HG03575 (cell line): ENCODE results near the gene CNR1.

ENCODE experiments used
- ATAC-seq: cut with Tn5 transposase; IDR thresholded peaks from one replicate; pipeline ENCODE4 v1.9.1; 2021; ENCODE audit not compliant: unreplicated experiment, insufficient number of reproducible peaks, low FRiP score; ENCODE audit errors: extremely low read depth

CNR1 gene

DNA sequence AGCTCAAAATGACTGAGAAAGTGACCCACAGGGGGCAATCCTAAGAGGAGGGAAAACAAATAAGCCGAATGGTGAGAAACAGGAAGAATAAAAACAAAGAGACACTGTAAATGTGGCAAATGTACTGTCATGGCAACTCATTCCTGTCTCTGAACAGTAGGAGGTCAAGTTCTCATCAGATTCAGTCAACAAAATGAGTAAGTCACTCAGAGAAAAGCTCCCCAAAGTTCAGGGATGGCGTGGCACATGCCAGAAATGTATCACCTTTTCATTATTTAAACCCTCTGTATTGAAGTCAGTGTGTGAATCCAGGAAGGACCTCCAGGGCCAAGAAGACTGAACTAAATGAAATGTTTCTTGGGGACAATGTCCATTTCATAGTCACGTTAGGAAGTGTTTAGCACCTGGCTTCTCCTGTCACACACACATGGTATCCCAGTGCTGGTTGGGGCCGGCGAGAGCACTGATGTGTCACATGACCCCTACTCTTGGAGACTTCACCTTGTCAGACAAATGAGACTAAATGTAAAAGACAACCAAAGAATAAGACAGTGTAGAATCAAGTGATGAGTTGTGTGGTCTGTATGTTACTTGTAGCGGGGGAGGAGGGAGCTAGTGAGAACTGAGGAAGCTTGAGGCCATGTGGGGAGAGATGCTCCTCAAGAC lies 20.7 kb downstream of the CNR1 start:
- no peak for ATAC-seq

DNA sequence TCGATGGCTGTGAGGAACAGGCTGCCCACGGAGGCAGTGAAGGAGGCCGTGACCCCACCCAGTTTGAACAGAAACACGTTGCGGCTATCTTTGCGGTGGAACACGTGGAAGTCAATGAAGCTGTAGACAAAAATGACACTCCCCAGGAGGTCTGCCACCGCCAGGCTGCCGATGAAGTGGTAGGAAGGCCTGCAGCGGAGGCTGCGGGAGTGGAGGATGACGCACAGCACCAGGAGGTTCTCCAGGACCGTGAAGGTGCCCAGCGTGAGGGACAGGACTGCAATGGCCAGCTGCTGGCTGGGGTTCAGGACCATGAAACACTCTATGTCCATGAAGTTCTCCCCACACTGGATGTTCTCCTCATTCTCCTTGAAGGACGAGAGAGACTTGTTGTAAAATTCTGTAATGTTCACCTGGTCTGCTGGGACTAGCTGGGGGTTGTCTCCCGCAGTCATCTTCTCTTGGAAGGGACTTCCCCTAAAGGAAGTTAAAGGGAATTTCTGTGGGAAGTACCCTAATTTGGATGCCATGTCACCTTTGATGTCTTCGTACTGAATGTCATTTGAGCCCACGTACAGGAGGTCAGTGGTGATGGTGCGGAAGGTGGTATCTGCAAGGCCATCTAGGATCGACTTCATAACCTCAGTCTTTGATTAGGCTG lies 21.4 kb downstream of the CNR1 start:
- no peak for ATAC-seq

DNA sequence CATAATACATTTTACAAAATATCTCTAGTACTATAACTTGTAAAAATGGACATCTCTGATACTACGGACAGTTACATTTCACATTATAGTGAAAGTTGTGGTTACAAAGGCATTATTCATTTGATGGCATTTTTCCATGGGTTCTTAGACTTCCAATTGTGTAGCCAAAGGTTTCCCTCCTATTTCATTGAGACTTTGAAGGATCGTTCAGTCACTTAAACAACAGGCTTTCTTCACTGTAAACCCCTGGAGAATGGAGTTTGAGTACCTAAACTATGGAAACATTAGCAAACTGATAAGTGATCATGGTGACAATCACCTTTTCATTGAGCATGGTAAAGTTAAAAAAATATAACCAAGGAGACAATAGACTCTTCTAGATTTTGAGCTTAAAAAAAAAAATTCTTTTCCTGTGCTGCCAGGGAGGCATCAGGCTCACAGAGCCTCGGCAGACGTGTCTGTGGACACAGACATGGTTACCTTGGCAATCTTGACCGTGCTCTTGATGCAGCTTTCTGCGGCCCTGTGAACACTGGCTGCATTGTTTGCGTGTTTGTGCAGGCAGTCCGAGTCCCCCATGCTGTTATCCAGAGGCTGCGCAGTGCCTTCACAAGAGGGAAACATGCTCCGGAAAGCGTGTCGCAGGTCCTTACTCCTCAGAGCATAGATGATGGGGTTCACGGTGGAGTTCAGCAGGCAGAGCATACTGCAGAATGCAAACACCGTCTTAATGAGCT lies 22.6 kb downstream of the CNR1 start:
- no peak for ATAC-seq

- ATAC-seq = no peak
Observed at GRCh38 chr6:88142297-88142668, 23.9 kb downstream of the CNR1 start.

DNA sequence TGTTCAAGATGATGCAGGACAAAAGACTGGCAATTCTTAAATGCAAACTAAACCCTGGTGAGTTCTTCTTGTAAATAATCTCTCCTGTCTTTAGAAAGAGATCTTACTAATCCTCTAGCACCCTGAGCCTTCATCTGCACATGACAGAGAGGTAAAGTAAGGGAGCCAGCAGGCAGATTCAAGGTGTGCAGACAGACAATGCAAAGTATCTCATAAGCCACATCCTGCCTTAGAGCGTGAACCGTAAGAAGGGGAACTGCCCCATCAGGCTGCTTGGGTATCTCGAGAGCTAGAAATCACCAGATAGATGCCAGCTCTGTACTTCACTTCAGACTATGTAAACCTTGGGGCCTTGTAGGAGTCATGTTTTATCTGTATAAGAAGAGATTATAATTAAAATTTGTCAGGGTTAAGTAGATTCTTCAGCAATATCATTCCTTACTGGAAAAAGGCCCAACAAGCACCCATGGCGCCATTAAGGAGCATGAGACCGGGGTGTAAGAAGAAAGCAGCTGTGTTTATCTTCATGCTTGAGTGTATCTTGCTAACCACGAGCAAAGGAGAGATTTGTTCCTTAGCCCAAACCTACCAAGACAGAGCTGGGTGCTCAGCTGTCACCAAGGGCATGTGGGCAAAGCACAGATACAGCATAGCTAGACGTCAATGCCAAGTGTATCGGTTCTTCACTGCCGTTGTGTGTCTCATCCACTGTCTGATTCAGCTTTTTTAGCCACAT lies 24.4 kb downstream of the CNR1 start:
- ATAC-seq = peak; percentile 93

GRCh38 chr6:88137915-88138314 lies 28.2 kb downstream of the CNR1 start:
- ATAC-seq = no peak

DNA sequence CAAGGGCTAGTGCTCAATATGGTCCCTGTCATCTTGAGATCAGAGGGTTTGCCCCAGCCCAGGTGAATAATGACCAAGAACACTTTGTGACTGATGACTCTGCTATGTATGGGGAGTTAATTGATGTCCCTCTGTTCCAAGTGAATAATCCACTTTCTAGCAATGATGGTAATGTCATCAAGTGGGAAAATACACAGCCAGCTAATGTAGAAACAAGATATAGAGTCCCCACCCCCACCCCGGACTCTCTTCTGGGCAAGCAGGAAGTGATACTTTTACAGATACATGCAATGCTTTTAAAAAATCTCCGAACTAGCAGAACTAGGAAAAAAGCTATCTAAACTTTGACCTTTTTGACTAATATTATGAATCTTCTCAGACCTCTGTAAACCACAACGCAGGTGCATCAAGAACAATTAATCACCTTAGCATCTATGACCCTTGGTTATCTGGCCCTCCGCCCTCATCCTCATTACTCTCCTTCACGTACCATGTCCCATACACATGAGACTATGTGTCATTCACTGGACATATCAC lies 30.5 kb downstream of the CNR1 start:
- ATAC-seq = peak; percentile 67

DNA sequence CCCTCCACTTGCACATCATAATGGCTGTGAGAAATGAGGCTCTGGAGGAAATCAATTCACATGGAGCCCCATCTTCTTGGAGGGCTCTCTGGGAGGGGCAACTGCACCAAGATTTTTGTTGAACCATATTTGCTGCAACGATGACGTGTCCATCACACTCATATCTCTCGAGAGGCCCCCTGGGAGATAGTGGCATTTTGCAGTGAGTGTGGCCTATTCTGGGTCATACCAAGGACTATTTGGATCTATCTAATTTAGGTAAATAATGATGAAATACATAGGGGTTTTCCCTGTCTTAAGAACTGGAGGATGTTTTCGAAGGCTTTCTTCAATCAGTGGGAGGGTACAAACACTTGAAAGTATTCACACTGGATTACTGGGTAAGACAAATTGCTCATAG lies 31.6 kb downstream of the CNR1 start:
- ATAC-seq = no peak

GRCh38 chr6:88133718-88134117 lies 32.4 kb downstream of the CNR1 start:
- no peak for ATAC-seq

DNA sequence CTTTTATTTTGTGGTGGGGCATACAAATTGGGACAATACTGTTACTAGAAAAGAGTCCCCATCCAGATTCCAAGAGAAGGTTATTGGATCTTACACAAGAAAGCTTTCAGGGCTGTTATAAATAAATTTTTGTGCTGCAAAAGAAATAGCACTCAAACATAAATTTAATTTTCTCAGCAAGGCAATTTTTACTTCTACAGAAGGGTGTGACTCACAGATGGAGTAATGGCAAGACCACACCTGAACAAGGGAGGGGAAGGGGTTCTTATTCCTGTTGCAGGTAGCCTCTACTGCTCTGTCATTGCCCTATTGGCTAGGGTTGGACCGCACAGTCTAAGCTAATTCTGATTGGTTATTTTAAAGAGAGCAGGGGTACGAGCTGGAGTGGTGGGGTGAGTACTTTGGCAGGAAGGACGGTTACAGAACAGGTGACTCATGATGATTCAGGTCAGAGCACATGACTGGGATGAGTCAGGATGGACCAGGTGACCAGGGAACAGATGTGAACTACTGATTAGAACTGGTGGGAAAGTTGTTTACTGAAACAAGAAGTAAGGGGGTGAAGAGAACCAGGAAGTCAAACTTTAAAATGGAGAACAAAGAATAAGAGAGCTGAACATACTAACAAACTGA lies 41.1 kb downstream of the CNR1 start:
- no peak for ATAC-seq

GRCh38 chr6:88120635-88121034 lies 45.5 kb downstream of the CNR1 start:
- no peak for ATAC-seq

DNA sequence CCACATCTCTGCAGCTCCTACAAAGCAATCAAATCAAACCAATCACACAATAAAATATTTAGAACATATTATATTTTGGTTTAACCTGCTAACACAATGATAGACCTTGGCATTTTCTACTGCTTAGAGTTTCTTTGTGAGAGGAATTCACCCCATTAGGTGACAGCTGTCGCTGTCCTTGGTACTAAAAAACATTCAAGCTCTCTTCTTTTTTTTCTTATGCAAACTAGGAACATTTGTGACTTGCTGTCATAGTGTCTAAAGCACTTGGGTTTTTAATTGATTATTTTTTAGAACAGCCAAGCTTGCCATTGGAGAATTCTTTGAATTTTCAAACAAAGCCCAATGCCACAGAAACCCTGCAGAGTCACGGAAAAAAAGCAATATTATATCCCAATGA lies 46.4 kb downstream of the CNR1 start:
- no peak for ATAC-seq

GRCh38 chr6:88116276-88116675 lies 49.9 kb downstream of the CNR1 start:
- no peak for ATAC-seq

DNA sequence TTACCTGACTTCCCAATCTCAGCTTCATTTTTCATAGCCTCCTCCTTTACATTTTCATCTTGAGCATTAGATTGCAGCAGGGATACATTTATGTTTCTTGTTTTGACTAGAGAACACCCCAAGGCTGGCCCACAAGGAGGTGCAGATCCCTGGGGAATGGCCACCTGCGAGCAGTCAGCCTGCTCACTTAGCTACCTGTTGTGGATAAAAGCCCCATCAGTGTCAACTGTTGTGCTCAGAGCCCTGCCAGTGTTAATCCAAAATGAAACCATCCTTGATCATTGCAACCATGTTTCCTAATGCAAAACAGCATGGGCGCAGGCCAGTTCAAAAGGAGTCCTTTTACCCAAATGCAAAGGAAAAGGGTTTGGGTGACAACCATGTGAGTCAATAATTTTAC lies 50.8 kb downstream of the CNR1 start:
- ATAC-seq = no peak

- ATAC-seq = no peak
Observed at GRCh38 chr6:88114838-88115237, 51.3 kb downstream of the CNR1 start.

DNA sequence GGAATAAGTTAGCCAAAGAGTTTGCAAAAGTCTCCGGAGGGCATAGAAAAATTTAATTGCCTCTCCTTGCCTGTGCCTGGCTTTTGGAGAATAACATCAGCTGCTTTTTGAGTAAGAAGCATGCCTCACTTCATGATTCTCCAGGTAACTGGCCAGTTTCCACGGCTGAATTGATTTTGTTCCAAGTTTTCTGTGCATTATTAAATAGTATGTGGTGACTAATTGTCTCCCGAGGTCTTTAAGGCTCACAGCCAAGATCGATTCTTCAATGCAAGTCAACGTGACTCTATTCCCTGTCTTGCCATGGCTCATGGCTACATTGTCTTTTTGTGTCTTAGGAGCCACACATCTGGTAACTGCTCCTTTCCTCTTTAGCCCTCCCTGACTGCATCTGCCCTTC lies 54.2 kb downstream of the CNR1 start:
- ATAC-seq = no peak

- no peak for ATAC-seq
Observed at GRCh38 chr6:88107241-88107640, 58.9 kb downstream of the CNR1 start.

GRCh38 chr6:88105741-88106340 lies 60.3 kb downstream of the CNR1 start:
- ATAC-seq = no peak
